ENCODE measurements around the gene AK4.

DNA sequence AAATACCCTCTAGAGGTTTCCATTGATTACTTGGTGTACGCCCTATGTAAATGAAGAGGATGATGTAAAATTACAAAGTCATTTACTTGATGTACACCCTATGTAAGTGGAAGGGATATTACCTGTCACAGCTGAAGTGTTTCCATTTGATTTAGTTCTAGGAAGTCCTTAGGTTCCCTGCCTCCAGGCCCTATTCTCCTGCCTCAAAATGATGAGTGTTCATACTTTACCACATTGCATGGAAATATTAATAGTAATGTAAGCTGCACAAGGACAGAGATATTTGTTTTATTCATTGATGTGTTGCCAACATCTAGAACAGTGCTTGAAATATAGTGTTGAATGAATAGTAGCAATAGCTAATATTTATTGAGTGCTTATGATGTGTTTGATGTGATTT is 9.5 kb upstream of the AK4 start:
- TF ChIP-seq CTCF (IDR thresholded peaks at IDR 0.05; ENCODE audit: insufficient read depth, low read depth, low read length) (no peak), EZH2 (IDR thresholded peaks at IDR 0.05; ENCODE audit: insufficient read depth, low read length) (no peak)
